Kidney capillary endothelial cell (primary cell): ENCODE measurements around the gene CACNA2D3.
"Not testable (repeated sequence)": the region's sequence is repeated elsewhere in the genome, so short reads cannot be mapped to it uniquely, and the experiment has no call there.

Experiments used
- DNase-seq: peaks from one replicate; pipeline ENCODE4 v3.0.0-alpha.2; 2018; ENCODE audit warnings: low spot score

Gene CACNA2D3

DNA sequence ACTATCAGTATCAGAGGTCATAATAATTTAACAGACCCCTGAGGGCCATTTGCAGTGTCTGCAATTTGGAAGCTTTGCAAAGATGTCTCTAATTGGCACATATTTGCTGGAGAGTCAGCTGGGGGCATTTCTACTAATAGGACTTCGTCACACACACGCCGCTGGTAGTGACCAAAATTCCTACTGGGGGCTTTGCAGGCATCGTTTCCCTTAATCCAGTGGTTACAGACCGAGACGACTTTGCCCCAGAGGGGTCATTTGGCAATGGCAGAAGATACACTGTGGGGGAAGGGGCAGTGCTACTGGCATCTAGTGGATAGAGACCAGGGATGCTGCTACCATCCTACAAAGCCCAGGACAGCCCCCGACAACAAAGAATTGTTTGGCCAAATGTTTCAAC is 956.5 kb downstream of the CACNA2D3 start:
- no peak for DNase-seq

DNA sequence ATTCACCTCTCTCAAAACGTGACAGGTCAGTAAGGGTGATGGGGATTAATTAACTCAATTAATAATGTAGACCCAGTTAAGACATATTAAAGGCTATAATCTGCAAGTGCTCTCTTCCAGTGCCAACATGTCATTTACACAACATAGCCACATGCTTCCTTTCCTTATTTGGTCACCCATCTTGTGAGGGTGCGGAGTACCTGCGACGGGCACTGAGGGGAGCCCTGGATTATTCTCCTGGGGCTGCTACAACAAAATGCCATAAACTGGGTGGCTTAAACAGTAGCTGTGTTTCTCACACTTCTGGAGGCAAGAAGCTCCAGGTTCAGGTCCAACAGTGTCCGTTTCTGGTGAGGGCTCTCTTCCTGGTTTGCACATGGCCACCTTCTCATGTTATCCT is 962.9 kb downstream of the CACNA2D3 start:
- no peak for DNase-seq

DNA sequence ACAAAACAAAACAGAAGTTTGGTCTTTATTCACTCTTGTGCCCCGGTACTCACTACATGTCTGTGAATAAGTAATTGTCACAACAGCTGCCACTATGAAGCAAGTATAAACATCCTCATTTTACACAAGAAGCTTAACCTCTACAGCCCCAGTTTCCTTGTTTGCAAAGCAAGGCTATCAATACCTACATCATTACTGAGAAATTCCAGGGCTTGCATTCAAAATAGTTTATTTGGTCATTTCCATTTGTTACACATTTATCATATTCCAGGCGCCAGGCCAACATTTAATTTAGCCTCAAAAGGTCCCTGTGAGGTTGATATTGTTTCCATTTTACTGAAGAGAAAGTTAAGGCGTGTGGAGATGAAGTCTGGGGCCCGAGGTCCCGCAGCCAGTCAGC is 966.9 kb downstream of the CACNA2D3 start:
- no peak for DNase-seq

DNA sequence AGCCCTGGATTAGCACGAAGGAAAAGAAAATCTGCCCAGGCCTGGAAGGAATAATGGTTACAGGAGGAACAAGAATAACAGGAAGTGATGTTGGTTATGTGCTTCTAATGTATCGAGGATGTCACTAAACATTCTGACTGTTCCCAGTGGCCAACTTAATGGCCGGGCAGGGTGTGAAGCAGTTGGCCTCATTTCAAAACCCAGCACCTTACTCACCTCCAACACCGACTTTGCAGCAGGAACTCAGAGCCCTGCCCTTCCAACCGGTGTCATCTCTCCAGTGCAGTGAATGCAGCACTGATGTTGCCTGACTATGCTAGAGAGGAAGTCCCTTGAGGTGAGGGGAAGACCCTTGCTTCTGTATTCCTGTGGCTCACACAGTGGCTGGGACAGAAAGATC is 967.9 kb downstream of the CACNA2D3 start:
- no peak for DNase-seq

DNA sequence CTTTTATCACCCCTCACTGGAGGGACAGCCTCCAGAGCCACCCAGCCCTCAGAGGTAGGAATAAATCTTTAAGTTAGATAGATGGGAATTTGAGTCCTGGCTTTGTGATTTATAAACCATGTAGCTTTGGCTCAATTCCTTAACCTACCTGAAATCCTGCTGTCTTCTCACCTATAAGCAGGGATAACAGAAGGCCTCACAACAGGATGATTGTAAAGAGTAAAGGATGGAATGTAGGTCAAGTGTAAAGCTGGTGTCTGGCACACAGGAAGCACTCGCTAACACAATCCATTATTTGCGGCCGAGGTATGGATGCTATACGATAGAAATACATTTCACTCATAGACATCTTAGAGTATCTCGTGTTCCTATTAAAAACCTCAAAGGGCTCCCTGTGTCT is 968.4 kb downstream of the CACNA2D3 start:
- no peak for DNase-seq

DNA sequence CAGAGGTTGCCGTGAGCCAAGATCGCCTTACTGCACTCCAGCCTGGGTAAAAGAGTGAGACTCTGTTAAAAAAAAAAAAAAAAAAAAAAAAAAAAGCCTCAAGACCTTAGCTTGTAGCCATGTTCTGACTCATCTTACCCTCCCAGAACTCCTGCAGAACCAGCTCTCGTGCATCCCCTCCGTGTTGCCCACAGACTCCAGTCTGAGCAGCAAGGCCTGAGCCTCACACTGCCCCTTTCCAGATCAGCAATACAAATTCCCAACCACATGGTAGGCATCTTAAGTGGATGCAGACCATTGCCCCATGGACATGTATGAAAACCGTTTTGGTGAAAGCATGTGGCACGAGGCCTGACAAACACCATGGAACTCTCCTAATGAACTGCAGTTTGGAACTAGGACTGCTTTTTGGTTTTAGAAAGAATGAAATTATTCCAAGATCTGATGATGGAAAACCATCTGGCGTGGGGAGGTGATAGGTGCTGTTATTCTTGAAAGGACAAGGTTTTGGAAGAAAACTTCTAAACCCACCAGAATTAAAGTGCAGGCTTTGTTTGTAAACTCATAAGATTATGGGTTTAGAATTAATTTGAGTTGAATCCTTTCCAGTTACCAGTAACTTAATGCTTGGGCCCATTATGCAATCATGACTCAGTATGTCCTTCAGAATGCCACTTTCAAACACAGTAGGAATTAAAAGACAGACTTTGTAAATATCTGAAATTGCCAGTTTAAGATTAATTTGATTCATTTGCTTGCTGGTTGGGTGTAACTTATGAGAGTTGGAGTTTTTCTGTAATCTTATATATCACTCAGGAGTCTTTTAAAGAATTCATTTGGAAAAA is 969.3 kb downstream of the CACNA2D3 start:
- no peak for DNase-seq

DNA sequence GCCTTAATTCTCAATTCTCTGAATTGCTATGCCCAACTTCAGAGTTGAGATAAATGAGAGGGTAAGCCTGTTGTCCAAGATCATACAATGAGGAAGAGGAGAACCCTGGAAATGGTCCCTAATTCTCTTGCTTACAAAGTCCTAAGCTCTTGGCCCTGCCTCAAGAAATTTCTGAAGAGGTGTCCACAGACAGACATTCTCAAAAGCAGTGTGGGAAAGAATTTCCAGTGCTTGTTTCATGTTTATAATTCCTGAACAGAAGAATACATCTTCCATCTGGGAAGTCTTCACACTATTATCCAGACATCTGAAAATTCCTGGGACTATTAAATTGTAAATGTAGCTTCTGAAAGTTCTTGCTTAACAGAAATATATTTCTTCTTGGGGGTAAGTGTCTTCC is 972.3 kb downstream of the CACNA2D3 start:
- DNase-seq, result no peak

DNA sequence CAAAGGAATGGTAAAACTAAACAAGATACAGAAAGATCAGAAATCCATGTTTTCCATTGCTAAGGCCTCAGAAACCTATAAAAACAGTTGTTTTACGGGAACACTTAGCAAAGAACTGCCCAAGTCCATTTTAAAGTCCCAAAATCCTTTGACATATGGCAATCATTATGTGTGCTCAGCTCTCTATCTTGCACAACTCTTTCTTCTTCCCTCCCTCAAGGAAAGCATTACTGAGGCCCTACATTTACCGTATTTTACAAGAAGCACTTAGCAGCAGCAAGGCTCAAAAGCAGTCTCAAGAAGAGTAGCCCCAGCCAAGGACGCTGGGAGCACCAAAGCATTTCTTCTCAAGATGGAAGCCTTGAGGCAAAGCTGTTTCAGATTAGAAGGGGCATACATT is 975.1 kb downstream of the CACNA2D3 start:
- no peak for DNase-seq

DNA sequence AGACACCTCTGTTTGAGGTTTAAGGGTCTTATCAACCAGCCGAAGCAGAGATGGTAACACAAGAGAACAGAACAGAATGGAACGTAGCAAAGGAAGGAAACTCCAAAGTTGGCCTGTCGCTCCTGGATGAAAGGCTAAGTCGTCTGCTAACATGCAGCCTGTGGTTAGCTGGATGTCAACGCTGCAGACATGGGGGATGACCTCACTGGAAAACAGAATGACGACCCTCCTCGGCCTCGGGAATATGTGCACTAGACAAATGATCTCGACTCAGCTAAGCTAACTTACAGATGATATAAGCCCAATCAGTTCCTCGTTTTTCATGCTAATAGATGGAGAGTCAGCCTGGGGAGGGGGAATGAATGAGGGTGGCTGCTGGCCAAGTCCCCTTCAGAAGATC is 983.3 kb downstream of the CACNA2D3 start:
- DNase-seq, result no peak

DNA sequence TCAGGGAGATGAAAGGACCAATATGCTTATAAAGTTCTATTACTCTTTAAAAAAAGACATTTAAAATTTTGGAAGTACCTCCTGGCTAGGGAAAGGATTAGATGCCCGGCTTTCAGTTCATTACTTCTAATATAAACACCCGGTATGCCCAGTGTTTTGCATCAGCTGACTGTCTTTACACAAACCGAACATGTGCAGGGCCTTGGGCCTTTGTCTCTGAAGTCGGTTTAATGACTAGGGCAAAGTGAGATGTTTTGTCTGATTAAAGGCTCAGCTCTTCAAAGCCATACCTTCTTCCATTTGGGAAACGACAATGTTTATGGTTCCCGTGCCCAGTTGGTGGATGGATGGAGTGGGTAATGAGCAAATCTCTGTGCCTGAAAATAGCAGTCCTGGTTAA is 984.8 kb downstream of the CACNA2D3 start:
- DNase-seq, result no peak

DNA sequence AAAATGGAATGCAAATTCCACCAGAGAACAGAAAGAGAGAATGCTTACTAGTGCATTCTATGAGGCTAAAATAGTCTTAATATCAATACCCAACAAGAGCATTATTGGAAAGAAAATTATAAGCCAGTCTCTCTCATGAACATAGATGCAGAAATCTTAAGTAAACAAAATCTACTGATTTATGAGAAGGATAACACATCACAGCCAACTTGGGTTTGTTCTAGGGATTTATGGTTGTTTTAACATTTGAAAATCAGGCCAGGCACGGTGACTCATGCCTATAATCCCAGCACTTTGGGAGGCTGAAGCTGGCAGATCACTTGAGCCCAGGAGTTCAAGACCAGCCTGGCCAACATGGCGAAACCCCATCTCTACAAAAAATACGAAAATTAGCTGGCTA is 989.6 kb downstream of the CACNA2D3 start:
- DNase-seq, result not testable (repeated sequence)

DNA sequence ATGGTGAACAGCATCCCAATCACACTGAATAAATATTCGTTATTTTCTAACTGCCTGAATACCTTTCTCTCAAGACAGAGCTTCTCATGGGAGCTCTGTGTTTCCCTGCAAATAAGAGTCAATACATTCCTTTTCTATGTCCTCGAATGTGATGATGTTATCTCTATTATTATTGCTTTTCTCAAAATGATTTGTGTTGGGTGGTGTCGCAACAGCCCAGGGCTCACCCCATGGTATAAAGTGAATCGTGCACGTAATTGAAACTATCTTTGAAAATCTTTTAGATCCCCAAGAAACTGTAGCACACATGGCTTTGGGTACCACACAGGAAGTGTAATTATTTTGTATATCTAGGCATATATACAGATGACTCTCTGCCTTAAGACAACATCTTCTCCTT is 996.1 kb downstream of the CACNA2D3 start:
- no peak for DNase-seq

DNA sequence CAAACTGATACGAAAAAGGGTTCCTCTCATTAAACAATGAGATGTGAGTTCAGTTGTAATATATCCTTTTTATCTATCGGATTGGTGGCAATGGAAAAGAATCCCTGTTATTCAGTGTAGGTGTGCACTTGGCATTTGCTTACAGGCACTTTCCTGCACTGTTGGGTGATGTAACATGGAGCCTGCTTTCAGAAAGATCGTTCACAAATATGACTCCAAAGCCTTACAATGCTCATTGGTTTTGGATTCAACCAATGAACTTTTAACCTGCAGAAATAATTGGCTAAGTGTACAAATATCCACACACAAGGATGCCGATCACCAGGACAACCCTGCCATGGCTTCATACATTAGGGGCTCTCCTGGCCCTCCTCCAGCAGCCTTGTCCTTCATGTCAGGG is 996.9 kb downstream of the CACNA2D3 start:
- DNase-seq, result no peak

DNA sequence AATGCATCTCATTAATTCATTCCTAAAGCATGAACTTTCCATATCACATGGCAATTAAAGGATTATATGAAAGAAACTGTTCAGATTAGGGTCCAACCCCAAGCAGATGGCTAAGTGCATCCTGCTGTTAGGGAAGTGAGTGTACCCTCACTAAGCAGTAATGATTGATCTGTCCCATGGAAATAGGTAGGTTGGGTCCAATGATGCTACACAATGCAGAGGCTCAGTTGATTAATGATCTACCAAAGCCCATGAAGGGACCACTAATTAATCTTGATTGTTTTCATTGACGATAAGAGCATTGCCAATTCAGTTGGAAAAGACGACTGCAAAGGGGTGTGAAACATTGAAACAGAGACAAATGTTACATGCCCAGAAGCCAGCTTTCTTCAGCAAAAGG is 1000.0 kb downstream of the CACNA2D3 start:
- no peak for DNase-seq
